ENCODE results near the gene S1PR4. TPM values are rescaled to one million over a fixed set of nuclear protein-coding genes. Genes with fewer than 3 reads are reported as not detected.

Gene S1PR4
- total and polyA plus RNA-seq, 4 donors, result 0.50 to 2.5 (median 1.6) TPM

Other genes with a start within 250 kb of the S1PR4 start
- 1 to 10 TPM; 4.1 to 4.5 TPM for gene ZNF77, start 233.8 kb upstream of the S1PR4 start, total RNA-seq
- 1 to 10 TPM; 1.3 to 3.1 TPM for gene ZNF77, start 233.8 kb upstream of the S1PR4 start, polyA plus RNA-seq
- gene TLE6, start 201.2 kb upstream of the S1PR4 start, total RNA-seq, result 1 to 10 TPM in 1 of 2 donors, under 1 TPM in 1; 0.65 to 3.5 TPM
- gene TLE6, start 201.2 kb upstream of the S1PR4 start, polyA plus RNA-seq, result 10 to 100 TPM in 1 of 2 donors, 1 to 10 TPM in 1; 4.0 to 12.0 TPM
- gene TLE2, start 149.5 kb upstream of the S1PR4 start, total RNA-seq, result 10 to 100 TPM; 32.9 to 54.8 TPM
- 100 to 1,000 TPM in 1 of 2 donors, 10 to 100 TPM in 1; 32.7 to 127 TPM for gene TLE2, start 149.5 kb upstream of the S1PR4 start, polyA plus RNA-seq
- gene TLE5, start 116.3 kb upstream of the S1PR4 start, total RNA-seq, result 100 to 1,000 TPM; 305 to 374 TPM
- gene TLE5, start 116.3 kb upstream of the S1PR4 start, polyA plus RNA-seq, result 100 to 1,000 TPM; 598 to 642 TPM
- 10 to 100 TPM; 57.1 to 65.6 TPM for gene GNA11, start 84.4 kb upstream of the S1PR4 start, total RNA-seq
- gene GNA11, start 84.4 kb upstream of the S1PR4 start, polyA plus RNA-seq, result 10 to 100 TPM; 43.2 to 44.2 TPM
- 10 to 100 TPM in 1 of 2 donors, 1 to 10 TPM in 1; 8.7 to 12.5 TPM for gene GNA15, start 42.7 kb upstream of the S1PR4 start, total RNA-seq
- gene GNA15, start 42.7 kb upstream of the S1PR4 start, polyA plus RNA-seq, result 1 to 10 TPM; 1.8 to 5.3 TPM
- 10 to 100 TPM; 26.1 to 29.6 TPM for gene NCLN, start 7.2 kb downstream of the S1PR4 start, total RNA-seq
- 10 to 100 TPM; 14.7 to 47.0 TPM for gene NCLN, start 7.2 kb downstream of the S1PR4 start, polyA plus RNA-seq
- gene CELF5, start 45.9 kb downstream of the S1PR4 start, total RNA-seq, result not detected
- gene CELF5, start 45.9 kb downstream of the S1PR4 start, polyA plus RNA-seq, result under 1 TPM in 1 of 2 donors, not detected in 1; 0.08 TPM
- gene NFIC, start 187.8 kb downstream of the S1PR4 start, total RNA-seq, result 100 to 1,000 TPM; 175 to 188 TPM
- 10 to 100 TPM; 37.5 to 37.7 TPM for gene NFIC, start 187.8 kb downstream of the S1PR4 start, polyA plus RNA-seq

Measured in aorta (tissue), 4 donors.